GM18505 (cell line): ENCODE measurements around the gene NEXN.
"Not testable (repeated sequence)": the region's sequence is repeated elsewhere in the genome, so short reads cannot be mapped to it uniquely, and the experiment has no call there.

ENCODE experiments used
- ATAC-seq: cut with Tn5 transposase; IDR thresholded peaks from one replicate; pipeline ENCODE4 v1.9.1; 2021; ENCODE audit not compliant: unreplicated experiment
- POLR2A ChIP-seq: IDR thresholded peaks from 4 replicates; pipeline ENCODE4 v1.6.1; 2011; ENCODE audit warnings: borderline replicate concordance; ENCODE audit not compliant: insufficient read depth, insufficient read length; ENCODE audit errors: extremely low read depth

NEXN gene

GRCh38 chr1:77888781-77889642, 588 bp downstream of the NEXN start:
- TF ChIP-seq POLR2A, result no peak
- peak; percentile 75 for ATAC-seq

- no peak for ATAC-seq
- no peak for TF ChIP-seq POLR2A
These were observed 1.2 kb downstream of the NEXN start for GRCh38 chr1:77889671-77890070.

GRCh38 chr1:77891200-77891599, 2.8 kb downstream of the NEXN start:
- no peak for ATAC-seq
- TF ChIP-seq POLR2A, result no peak

DNA sequence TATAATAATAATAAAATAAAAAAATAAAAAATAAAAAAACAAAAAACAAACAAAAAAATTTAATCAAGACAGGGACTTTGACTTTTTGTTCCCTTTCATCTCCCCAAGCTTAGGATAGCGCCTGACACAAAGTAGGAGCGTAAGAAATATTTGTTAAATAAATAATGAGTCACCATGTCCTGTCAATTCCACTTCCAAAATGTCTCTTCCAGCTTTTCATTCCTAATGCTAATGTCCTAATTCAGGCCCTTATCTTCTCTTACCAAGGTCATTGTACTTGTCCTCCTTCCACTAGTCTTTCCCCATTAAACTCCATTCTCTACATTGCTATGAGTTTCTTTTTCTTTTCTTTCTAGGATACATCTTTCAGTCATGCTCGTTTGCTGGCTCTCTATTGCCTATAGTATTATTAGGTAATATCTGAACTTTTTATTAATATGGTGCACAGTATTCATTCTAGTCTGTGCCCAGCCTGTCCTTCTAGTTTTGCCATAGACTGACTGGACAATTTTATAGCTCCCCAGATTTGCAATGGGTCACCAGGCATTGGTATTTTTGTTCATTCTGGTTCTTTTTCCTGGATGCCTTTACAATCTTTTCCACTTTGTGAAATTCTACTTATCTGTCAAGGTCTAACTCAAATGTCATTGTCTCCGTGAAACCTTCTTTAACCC, 11.4 kb downstream of the NEXN start:
- no peak for TF ChIP-seq POLR2A
- no peak for ATAC-seq

DNA sequence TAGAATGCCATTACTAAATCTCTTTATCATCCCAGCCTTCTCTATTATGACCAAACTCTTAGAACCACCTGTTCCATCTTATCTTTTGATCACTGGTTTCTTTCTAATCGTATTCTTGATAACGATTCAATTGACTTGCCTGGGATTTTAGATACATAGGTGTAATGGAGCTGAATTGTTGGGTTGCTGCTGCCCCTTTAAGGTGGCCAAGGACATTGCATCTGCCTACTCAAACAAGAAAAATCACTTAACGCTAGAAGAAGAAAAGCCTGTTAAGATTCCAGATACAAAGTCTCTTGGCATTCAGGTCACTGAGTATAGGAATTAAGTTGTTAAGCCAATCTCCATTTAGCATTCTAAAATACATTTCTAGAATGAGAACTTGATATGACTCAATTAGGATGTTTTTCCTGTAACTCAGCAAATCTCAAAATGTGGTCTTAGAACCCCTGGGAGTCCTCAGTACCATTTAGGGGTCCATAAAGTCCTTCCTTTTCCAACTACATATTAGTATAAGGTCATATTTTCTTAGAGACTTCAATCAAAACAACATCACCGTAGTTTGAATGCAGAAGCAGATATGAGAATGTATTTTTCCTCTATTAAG, 12.4 kb downstream of the NEXN start:
- no peak for TF ChIP-seq POLR2A
- peak; percentile 65 for ATAC-seq

DNA sequence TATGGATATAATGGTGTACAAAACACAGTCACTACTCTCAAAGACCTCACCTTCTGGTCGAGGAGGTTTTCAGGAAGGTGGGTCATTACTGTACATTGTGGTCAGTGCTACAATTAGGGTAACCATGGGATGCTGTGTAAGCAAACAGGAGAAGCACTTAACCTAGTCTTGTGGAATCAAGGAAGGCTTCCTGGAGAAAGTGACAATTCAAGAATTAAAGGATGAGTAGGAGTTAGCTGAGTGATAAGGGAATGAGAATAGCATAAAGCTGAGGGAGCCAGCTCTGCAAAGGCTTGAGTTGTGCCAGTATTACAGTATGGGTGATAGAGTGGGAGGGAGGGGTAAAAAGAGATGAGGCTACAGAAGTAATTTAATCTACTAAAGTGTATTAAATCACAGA, 17.2 kb downstream of the NEXN start:
- TF ChIP-seq POLR2A, result no peak
- ATAC-seq, result no peak

DNA sequence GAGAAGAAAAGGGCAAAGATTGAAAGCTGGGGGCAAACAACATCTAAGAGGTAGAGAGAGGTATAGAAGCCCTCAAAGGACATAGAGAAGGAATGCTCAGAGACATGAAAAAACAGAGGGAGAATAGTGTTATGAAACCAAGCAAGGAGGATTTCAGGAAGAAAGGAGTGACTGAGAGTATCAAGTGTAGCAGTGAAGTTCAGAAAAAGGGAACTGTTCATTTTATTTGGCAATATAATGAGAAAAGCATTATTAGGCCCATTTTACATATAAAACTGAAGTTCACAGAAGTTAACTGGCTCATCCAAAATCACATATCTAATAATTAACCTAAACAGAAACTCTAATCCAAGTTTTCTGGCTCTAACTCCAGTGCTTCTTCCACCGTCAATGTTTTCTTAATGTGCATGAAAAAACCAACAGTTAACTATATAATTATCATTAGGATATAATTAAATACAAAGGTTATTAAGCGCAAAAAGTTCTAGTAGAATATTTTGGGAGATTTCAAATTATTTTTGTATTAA, 17.7 kb downstream of the NEXN start:
- TF ChIP-seq POLR2A, result no peak
- ATAC-seq, result no peak

DNA sequence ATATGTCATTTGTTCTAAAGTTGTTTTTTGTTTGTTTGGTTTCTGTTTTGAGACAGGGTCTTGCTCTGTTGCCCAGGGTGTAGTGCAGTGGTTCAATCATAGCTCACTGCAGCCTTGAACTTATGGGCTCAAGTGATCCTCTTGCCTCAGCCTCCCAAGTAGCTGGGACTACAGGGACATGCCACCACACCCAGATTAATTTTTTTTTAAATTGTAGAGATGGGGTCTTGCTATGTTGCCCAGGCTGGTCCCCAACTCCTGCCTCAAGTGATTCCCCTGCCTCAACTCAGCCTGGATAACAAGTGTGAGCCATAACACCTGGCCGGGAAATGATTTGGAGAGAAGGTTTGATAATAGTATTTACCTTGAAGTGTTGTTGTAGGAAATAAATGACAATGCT, 18.2 kb downstream of the NEXN start:
- no peak for ATAC-seq
- no peak for TF ChIP-seq POLR2A

DNA sequence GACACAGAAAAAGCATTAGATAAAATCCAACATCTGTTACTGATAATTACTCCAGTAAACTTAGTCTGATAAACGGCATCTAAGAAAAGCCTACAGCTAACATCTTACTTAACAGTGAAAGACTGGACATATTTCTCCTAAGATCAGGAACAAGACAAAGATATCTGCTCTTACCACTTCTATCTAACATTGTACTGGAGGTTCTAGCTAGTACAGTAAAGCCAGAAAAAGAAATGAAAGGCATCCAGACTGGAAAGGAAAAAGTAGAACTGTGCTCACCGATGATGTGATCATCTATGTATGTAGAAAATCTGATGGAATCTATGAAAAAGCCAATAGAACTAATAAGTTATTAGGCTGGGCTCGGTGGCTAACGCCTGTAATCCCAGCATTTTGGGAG, 21.7 kb downstream of the NEXN start:
- no peak for ATAC-seq
- no peak for TF ChIP-seq POLR2A

- ATAC-seq, result not testable (repeated sequence)
These were observed 30.5 kb downstream of the NEXN start for GRCh38 chr1:77918918-77919317.

- ATAC-seq, result no peak
- TF ChIP-seq POLR2A, result no peak
These were observed 37.1 kb downstream of the NEXN start for GRCh38 chr1:77925518-77925917.

DNA sequence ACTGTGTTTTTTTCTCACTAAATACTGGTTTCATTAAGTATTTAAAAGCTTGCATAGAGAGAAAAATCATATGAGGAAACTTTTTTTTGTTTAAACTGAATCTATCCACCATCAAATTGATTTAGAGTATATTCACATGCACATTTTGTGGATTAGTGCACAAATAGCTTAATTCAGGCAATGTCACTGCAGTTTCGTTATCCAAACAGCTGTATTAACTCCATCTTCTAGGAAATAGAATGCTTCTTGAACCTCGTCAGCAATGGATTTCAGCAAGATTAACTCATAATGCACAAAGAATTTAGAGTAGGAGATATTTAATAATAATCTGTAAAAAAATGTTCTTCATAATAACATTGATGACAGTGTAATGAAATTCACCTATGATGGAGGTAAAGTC, 37.5 kb downstream of the NEXN start:
- no peak for ATAC-seq
- no peak for TF ChIP-seq POLR2A

GRCh38 chr1:77926561-77927357, 38.3 kb downstream of the NEXN start:
- no peak for TF ChIP-seq POLR2A
- no peak for ATAC-seq

GRCh38 chr1:77927414-77927813, 39.0 kb downstream of the NEXN start:
- no peak for ATAC-seq
- TF ChIP-seq POLR2A, result no peak

DNA sequence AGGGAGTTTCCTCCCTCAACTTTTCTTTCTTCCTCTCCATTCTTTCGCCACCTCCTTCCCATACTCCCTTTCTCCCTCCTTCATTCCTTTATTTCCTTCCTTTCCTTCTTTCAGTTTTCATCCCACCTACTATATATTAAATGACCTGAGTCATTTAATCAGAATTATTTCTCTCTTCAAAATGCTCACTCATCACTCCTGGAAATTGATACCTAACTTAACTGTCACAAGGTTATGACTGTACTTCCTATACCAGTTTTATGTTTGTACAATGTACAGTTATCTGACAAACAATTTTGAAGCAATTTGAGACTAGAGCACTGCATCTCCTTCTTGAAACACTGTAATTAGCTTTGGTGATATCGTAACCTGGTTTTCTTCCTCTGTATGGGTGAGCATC, 41.4 kb downstream of the NEXN start:
- no peak for TF ChIP-seq POLR2A

More for the DNA sequence above, 41.4 kb downstream of the NEXN start:
- ATAC-seq, result no peak
